WERI-Rb-1 (cell line): ENCODE measurements around the gene SNX30.

Experiments used
- DNase-seq: peaks from one replicate; pipeline ENCODE4 v3.0.0-alpha.2; 2020
- H3K27ac ChIP-seq: fragments of 250-450 bp; sonication (Bioruptor Pico); 2 replicates; pipeline ENCODE4 v1.5.1; 2020; ENCODE audit warnings: mild to moderate bottlenecking, moderate library complexity
- H3K27me3 ChIP-seq: fragments of 250-450 bp; sonication (Bioruptor Pico); 2 replicates; pipeline ENCODE4 v1.5.1; 2021; ENCODE audit warnings: mild to moderate bottlenecking, low read depth, moderate library complexity; ENCODE audit not compliant: insufficient read depth, severe bottlenecking
- H3K36me3 ChIP-seq: fragments of 250-450 bp; sonication (Bioruptor Pico); 2 replicates; pipeline ENCODE4 v1.5.1; 2020; ENCODE audit warnings: mild to moderate bottlenecking, moderate library complexity
- H3K4me3 ChIP-seq: 2 replicates; pipeline ENCODE4 v1.5.1; 2011; ENCODE audit warnings: low read depth, mild to moderate bottlenecking, control low read depth, low read length
- H3K9me3 ChIP-seq: fragments of 250-450 bp; sonication (Bioruptor Pico); 2 replicates; pipeline ENCODE4 v1.5.1; 2021; ENCODE audit warnings: mild to moderate bottlenecking, moderate library complexity; ENCODE audit not compliant: severe bottlenecking
- TF ChIP-seq, protein P1 (sequence below): IDR thresholded peaks from 2 replicates; pipeline ENCODE4 v1.5.1; 2011; ENCODE audit warnings: low read depth, mild to moderate bottlenecking, control low read depth, inconsistent platforms, low read length

SNX30 gene

DNA sequence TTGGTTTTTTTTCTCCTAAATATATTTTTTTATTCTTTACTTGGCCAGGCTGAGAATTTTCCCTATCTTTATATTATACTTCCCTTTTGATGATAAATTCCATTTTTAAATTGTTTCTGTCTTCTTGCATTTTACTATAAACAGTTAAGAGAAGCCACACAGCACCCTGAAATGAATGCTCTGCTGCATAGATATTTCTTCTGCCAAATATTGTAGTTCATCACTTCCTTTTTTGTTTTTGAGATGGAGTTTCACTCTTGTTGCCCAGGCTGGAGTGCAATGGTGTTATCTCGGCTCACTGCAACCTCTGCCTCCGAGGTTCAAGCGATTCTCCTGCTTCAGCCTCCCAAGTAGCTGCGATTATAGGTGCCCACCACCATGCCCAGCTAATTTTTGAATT is 24.1 kb upstream of the SNX30 start:
- DNase-seq, result no peak
- Histone ChIP-seq H3K36me3 (no peaks in the 10 kb centered on the region), H3K27ac (no peak overlapping the region)

DNA sequence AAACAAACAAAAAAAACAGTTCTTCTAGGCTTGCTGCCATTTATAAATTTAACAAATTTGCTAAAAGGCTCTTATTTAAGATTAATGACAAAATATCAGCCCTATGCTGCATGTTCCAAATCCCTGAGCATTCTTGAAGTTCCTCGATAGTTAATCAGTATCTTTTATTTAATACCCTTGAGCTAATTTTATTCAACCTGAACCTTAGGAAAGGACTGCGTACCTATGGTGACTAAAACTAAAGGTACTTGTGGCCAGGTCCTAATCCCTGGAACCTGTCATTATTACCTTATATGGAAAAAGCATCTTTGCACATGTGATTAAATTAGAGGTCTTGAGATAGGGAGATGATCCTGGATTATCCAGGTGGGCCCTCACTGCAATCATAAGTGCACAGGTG is 22.2 kb upstream of the SNX30 start:
- no peak overlapping the region for H3K4me3 ChIP-seq
- H3K27me3 ChIP-seq, result no peaks in the 10 kb centered on the region
- no peak for DNase-seq
- no peak overlapping the region for H3K27ac ChIP-seq
- TF ChIP-seq, protein P1, sequence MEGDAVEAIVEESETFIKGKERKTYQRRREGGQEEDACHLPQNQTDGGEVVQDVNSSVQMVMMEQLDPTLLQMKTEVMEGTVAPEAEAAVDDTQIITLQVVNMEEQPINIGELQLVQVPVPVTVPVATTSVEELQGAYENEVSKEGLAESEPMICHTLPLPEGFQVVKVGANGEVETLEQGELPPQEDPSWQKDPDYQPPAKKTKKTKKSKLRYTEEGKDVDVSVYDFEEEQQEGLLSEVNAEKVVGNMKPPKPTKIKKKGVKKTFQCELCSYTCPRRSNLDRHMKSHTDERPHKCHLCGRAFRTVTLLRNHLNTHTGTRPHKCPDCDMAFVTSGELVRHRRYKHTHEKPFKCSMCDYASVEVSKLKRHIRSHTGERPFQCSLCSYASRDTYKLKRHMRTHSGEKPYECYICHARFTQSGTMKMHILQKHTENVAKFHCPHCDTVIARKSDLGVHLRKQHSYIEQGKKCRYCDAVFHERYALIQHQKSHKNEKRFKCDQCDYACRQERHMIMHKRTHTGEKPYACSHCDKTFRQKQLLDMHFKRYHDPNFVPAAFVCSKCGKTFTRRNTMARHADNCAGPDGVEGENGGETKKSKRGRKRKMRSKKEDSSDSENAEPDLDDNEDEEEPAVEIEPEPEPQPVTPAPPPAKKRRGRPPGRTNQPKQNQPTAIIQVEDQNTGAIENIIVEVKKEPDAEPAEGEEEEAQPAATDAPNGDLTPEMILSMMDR, result no peak
- H3K36me3 ChIP-seq, result no peaks in the 10 kb centered on the region
- no peaks in the 10 kb centered on the region for H3K9me3 ChIP-seq

More for the DNA sequence above, 24.1 kb upstream of the SNX30 start:
- H3K4me3 ChIP-seq, result no peak overlapping the region
- no peaks in the 10 kb centered on the region for H3K9me3 ChIP-seq
- no peaks in the 10 kb centered on the region for H3K27me3 ChIP-seq
- TF ChIP-seq, protein P1, result no peak

DNA sequence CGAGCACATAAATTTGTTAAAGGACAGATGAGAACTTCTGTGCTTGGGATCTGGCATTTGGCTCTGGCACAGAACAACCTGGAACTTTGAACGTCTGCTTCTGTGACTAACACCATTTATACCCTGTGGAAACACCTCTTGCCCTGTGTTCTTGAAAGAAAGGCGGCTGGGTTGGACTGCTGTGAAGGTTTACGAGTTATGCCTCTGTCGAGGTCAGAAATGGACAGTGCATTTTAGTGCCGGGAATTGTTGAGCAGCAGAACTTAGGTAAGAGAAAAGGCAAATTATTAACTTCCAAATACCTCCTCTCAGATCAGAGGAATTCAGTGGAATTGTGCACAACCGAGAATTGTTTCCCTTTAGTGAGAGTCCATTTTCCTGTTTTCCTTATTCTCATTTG is 18.6 kb upstream of the SNX30 start:
- DNase-seq, result no peak
- no peaks in the 10 kb centered on the region for H3K36me3 ChIP-seq

DNA sequence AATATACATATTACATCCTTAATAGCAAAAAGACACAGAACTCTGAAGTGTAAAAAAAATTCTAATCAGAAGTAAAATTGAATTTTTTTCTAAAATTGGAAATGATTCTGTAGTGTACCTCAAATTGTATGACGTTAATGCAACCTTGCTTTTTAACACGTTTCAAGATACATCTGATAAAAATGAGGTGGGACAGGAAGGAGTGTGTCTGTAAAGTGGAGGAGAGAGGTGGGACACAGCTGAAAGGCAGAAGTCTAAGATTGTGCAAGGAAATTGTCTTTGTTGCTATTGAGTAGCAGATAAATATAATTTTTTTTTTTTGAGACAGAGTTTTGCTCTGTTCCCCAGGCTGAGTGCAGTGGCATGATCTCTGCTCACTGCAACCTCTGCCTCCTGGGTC is 15.7 kb upstream of the SNX30 start:
- no peaks in the 10 kb centered on the region for H3K9me3 ChIP-seq
- H3K27ac ChIP-seq, result no peak overlapping the region
- no peak for DNase-seq
- no peaks in the 10 kb centered on the region for H3K27me3 ChIP-seq
- TF ChIP-seq, protein P1, result no peak
- no peaks in the 10 kb centered on the region for H3K36me3 ChIP-seq
- no peak overlapping the region for H3K4me3 ChIP-seq

More for the DNA sequence above, 18.6 kb upstream of the SNX30 start:
- no peak overlapping the region for H3K4me3 ChIP-seq
- H3K27me3 ChIP-seq, result no peaks in the 10 kb centered on the region
- H3K9me3 ChIP-seq, result no peaks in the 10 kb centered on the region
- no peak overlapping the region for H3K27ac ChIP-seq
- TF ChIP-seq, protein P1, result no peak

DNA sequence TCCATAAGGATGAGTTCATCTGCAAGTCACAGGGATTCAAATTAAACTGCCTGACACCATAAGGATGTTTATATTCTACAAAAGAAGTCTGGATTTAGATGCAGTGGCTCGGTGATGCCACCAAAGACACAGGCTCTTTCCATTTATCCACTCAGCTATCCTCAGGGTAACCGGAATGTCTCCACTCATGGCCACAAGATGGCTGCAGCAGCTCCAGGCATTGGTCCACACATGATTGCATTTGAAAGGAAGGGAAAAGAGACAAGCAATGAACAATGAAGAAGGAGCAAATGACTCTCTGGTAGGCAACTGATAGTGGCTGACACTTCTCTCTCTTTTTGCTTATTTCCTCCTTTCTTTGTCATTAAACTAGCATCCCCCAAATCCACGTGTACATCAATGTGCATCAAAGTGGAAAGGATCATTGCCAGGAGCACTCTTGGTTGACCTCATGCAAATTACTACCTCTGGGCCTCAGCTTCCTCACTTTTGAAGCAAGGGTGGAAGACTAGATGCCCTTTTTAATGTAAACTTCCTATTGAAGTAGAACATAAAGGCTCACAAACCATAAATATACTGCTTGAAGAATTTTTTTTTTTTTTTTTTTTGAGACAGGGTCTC is 7.2 kb upstream of the SNX30 start:
- TF ChIP-seq, protein P1, result peak; percentile 35; the same call in 1 of the 2 replicates
- Histone ChIP-seq H3K27ac (no peak overlapping the region), H3K9me3 (no peaks in the 10 kb centered on the region), H3K4me3 (no peak overlapping the region), H3K36me3 (no peaks in the 10 kb centered on the region), H3K27me3 (no peaks in the 10 kb centered on the region)
- no peak for DNase-seq

DNA sequence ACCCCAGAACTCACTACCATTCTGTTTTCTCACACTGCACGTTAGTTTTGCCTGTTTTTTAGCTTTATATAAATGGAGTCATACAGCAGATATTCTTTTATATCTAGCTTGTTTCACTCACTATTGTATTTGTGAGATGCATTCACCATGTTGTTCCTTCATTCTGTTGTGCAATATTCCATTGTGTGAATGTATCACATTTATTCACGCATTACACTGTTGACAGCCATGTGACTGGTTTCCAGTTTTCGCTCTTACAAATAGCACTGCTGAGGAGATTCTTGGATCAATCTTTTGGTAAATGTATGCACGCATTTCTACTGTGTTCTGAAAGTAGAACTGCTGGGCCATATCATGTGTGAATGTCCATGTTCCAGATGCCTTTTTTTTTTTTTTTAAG is 6.4 kb upstream of the SNX30 start:
- DNase-seq, result no peak
- no peaks in the 10 kb centered on the region for H3K9me3 ChIP-seq
- no peaks in the 10 kb centered on the region for H3K36me3 ChIP-seq
- H3K4me3 ChIP-seq, result no peak overlapping the region
- H3K27ac ChIP-seq, result no peak overlapping the region
- no peaks in the 10 kb centered on the region for H3K27me3 ChIP-seq
- TF ChIP-seq, protein P1, result no peak
